RWPE1 (cell line): ENCODE measurements around the gene RFTN1.

Experiments
- CTCF ChIA-PET: fragments of 350-600 bp; sonication (Branson Sonifier 250); formaldehyde crosslinking; extraction: SDS; loops from one replicate; lab custom pipeline; 2021; lab: Yijun Ruan, JAX
- POLR2A ChIA-PET: fragments of 400-600 bp; formaldehyde crosslinking; extraction: SDS; loops from one replicate; lab custom pipeline; 2020; ENCODE audit warnings: antibody characterized with exemption; ENCODE audit not compliant: low non-redundant PET; lab: Yijun Ruan, JAX
- DNase-seq: peaks from one replicate; pipeline ENCODE4 v3.0.0; 2012; ENCODE audit warnings: low spot score
- H3K27ac ChIP-seq: fragments of 450-650 bp; 2 replicates; pipeline ENCODE4 v1.5.1; 2017
- TF ChIP-seq, protein P1 (sequence below): fragments of 450-650 bp; conservative IDR thresholded peaks from 2 replicates; pipeline ENCODE4 v1.5.1; 2017; ENCODE audit warnings: low read depth, mild to moderate bottlenecking

RFTN1 gene

DNA sequence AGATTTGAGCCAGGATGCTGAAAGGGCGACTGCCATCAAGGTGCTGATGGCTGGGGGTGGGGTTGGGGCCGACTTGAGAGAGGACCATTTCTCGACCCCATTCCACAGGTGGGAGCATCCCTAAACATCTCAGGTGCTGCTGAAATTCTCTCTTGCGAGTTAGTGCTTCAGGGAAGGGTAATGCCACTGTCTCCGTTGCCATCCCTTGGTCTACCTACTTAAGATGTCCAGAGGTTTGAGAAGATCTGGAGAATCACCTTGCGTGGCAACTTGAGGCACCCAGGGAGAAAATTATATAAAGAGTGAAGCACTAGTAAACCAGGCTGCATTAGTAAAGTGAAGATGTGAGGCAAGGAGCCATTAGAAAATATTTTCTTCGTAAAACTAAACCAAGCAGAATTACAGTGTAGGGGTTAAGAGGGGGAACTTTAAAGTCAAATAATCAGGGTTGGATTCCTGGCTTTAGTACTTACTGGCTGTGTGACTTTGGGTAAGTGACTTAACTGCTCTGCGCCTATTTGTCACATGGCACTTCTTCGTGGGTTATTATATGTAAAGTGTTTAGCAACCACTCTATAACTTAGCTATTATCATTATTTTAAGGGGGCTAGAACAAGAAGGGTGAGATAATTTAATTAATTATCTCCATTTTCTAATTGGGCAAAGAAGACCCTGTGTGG lies 662 bp upstream of the RFTN1 start:
- ChIA-PET POLR2A (no interaction called here), CTCF (no interaction called here)
- no peak overlapping the region for H3K27ac ChIP-seq
- DNase-seq, result no peak
- TF ChIP-seq, protein P1, sequence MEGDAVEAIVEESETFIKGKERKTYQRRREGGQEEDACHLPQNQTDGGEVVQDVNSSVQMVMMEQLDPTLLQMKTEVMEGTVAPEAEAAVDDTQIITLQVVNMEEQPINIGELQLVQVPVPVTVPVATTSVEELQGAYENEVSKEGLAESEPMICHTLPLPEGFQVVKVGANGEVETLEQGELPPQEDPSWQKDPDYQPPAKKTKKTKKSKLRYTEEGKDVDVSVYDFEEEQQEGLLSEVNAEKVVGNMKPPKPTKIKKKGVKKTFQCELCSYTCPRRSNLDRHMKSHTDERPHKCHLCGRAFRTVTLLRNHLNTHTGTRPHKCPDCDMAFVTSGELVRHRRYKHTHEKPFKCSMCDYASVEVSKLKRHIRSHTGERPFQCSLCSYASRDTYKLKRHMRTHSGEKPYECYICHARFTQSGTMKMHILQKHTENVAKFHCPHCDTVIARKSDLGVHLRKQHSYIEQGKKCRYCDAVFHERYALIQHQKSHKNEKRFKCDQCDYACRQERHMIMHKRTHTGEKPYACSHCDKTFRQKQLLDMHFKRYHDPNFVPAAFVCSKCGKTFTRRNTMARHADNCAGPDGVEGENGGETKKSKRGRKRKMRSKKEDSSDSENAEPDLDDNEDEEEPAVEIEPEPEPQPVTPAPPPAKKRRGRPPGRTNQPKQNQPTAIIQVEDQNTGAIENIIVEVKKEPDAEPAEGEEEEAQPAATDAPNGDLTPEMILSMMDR, result no peak

DNA sequence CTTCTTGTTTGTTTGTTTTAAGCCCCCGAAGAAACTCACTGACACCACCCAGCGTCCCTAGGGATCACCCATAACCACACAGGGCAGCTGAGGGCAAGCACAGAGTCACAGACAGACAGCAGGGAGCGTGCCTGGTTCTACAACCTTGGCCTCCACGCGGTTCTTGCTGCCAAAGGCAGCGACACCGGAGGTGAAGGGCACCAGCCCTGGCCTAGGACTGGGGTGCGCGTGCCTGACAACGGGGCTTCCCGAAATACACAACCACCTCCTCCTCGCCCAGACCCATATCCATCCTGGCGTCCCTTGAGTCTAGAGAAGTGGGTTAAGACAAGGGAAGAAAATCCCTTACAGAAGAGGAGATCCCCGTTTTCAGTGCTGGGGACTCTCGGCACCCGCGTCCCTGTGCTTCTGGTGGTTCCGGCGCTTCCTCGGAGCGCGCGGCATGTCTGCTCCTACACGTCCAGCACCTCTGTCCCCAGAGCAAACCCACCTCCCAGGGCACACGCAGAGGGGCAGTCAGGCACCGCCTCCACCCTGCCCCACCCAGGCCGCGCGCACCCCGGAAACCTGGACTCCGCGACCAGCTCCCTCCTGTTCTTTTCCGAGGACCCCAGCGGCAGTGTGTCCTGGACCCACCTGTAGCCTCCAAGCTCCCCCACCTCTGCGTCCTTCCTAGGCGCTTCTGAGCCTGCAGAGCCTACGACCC lies 911 bp downstream of the RFTN1 start:
- CTCF ChIA-PET, result interaction anchor here (0.7 kb wide), 1 partner anchor 12 kb away, joined by 3 read pairs; no protein-coding TSS in a partner anchor
- peak; percentile 5 for DNase-seq
- TF ChIP-seq, protein P1, result no peak
- POLR2A ChIA-PET, result no interaction called here
- no peak overlapping the region for H3K27ac ChIP-seq

GRCh38 chr3:16511681-16512434 lies 1.6 kb downstream of the RFTN1 start:
- CTCF ChIA-PET, result no interaction called here
- H3K27ac ChIP-seq, result no peak overlapping the region
- TF ChIP-seq, protein P1, result no peak
- DNase-seq, result no peak
- POLR2A ChIA-PET, result no interaction called here

DNA sequence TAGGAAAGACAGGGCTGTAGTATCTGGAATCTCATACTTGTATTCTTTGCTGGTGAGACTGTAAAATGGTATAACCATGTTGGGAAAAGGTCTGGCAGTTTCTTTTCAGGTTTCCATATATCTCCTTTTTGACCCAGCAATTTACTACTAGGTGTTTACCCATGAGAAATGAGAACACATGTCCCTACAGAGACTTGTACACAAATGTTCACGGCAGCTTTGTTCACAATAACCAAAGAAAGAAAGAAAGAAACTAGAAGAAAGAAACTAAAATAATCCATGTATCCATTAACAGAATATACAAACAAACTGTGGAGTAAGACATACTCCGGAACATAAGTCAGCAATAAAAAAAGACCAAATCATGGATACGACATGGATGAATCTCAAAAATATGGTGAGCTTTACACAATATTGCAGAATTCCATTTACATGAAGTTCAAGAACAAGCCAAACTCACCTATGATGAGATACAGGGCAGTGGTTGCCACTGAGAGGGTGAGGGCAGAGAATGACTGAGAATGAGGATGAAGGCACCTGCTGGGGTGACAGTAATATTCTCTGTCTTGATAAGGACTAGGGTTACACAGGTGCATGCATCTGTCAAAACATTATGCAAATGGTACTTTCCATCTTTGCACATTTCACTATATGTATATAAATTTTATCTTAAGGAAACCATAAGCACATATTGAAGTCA lies 2.7 kb downstream of the RFTN1 start:
- POLR2A ChIA-PET, result no interaction called here
- TF ChIP-seq, protein P1, result no peak
- DNase-seq, result no peak
- no peak overlapping the region for H3K27ac ChIP-seq
- CTCF ChIA-PET, result interaction anchor here (0.5 to 0.8 kb wide), 2 partner anchors 462 to 716 kb away, joined by 3 to 4 read pairs; no protein-coding TSS in a partner anchor

- POLR2A ChIA-PET, result no interaction called here
- no peak overlapping the region for H3K27ac ChIP-seq
- DNase-seq, result no peak
- CTCF ChIA-PET, result no interaction called here
- TF ChIP-seq, protein P1, result no peak
Observed at GRCh38 chr3:16509721-16510619, 3.5 kb downstream of the RFTN1 start.
